Spleen (tissue), 7 donors: ENCODE data around the gene CA5A.
"Not testable (repeated sequence)": the region's sequence is repeated elsewhere in the genome, so short reads cannot be mapped to it uniquely, and the experiment has no call there.

Source experiments
- POLR2A ChIP-seq, 3 donors: fragments of 450-650 bp; IDR thresholded peaks; one replicate each; pipeline ENCODE4 v1.5.1; 2017; ENCODE audit warnings: antibody characterized with exemption in 3 of 3, mild to moderate bottlenecking in 1 of 3
- POLR2AphosphoS5 ChIP-seq, 3 donors: sonication (generic); formaldehyde crosslinking; IDR thresholded peaks; one replicate each; pipeline ENCODE4 v1.5.1; 2017; ENCODE audit warnings: antibody characterized with exemption in 3 of 3
- TF ChIP-seq, protein P1 (sequence below), 11 experiments: fragments of 200-600 bp in 7 of 11; fragments of 450-650 bp in 4 of 11; sonication (generic) in 4 of 11; IDR thresholded peaks in 8 of 11; conservative IDR thresholded peaks in 3 of 11; 1 replicate in 7 of 11; 2 replicates in 4 of 11; pipeline versions ENCODE4 v1.4.0 to v1.8.0; 2016 to 2021; ENCODE audit warnings: antibody characterized with exemption in 11 of 11, inconsistent platforms in 4 of 11, mild to moderate bottlenecking in 1 of 11
- donor health status: DM: no; HTN: no; CAD: no; lungs with moderate emphysema.
- donor health status: DM: no; HTN: no; CAD: no.
- donor health status: DM: no; HTN: no; CAD: no.

DNA sequence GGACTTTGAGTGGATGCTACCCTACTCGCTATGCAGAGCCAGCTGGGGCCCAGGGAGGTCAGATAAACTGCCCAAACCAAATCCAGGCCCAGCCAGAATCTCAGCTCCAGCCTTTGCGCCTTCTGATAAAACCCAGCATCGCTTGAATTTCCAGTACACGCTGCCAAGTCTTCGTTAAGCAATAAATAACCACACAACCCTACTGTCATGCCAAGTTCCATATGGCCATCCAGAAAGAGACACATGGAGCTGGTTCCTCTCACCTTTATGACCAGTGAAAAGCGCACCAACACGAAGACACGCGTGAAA is 73.0 kb downstream of the CA5A start:
- TF ChIP-seq, protein P1, sequence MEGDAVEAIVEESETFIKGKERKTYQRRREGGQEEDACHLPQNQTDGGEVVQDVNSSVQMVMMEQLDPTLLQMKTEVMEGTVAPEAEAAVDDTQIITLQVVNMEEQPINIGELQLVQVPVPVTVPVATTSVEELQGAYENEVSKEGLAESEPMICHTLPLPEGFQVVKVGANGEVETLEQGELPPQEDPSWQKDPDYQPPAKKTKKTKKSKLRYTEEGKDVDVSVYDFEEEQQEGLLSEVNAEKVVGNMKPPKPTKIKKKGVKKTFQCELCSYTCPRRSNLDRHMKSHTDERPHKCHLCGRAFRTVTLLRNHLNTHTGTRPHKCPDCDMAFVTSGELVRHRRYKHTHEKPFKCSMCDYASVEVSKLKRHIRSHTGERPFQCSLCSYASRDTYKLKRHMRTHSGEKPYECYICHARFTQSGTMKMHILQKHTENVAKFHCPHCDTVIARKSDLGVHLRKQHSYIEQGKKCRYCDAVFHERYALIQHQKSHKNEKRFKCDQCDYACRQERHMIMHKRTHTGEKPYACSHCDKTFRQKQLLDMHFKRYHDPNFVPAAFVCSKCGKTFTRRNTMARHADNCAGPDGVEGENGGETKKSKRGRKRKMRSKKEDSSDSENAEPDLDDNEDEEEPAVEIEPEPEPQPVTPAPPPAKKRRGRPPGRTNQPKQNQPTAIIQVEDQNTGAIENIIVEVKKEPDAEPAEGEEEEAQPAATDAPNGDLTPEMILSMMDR (IDR thresholded peaks at IDR 0.05 in 8 of 11, conservative IDR thresholded peaks at IDR 0.05 in 3 of 11): not testable (repeated sequence)
- not testable (repeated sequence) for TF ChIP-seq POLR2A, POLR2AphosphoS5 (IDR thresholded peaks at IDR 0.05)
